MV-4-11 (cell line): ENCODE measurements around the gene SYNE1.

Source experiments
- DNase-seq: peaks from one replicate; lab custom pipeline; 2025; lab: John Stamatoyannopoulos, UW

SYNE1 gene

DNA sequence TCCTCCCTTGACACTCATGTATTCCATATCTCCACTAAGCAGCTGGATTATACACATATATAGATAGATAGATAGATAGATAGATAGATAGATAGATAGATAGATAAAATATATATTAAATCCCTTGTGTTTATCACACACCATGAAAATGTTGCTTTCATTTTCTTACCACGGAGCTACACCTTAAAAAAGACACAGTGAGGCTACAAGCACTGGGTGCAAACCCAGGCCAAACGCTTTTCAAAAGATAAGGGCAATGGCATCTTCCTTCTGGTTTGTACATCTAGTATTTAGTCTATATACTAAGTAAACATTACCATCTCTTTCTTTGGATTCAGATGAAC lies 452.6 kb downstream of the SYNE1 start:
- DNase-seq, result no peak

DNA sequence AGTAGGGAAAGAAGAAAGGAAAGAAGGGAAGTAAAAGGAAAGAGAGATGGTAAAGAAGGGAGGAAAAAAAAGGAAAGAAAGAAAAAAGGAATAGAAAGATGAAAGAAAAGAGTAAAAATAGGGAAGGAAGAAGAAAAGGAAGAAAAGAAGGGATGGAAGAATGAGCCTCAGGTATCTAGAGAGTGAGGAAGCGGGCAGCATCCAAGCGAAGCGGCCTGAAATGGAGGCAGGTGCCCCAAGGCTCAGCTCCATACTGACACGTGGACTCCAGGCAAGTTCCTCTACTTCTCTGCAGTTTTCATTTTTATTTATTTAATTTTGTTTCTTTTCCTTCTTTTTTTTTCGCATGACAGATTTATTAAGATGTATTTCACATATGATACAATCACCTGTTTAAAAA lies 456.6 kb downstream of the SYNE1 start:
- no peak for DNase-seq

DNA sequence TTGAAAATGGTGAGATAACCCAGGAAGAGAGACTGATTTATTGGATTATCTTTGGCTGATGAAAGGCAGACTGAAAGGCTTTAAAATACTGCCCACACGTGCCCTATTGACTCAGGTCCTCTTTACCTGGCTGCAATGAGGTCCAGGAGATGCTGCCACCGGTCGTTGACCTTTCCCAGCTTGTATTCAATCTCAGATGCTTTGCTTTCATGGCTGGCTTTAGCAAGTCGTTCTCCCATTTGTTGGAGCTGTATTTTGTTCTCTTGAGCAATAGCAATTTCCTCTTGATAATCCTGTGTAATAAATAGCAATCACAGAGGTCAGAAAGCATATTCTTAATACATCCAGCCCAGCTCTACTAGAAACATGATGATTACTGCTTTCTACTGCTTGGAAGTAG lies 460.9 kb downstream of the SYNE1 start:
- DNase-seq, result no peak

DNA sequence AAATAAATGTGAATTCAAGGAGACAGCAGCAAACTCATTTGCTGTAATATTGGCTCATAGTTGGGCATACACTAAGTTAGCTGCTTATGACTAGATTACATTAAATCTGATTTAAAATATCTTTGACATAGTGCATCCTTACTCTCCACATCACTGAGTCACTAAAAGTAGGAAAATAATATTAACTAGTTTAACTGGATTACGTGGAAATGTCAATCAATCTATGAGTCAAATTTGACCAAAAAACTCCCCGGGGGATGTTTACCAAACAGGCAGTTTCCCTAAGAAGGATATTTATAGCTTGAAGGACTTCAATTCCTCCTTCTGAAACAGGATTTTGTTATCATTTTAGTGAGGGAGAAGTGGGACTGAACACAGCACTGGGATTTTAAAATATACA lies 463.2 kb downstream of the SYNE1 start:
- DNase-seq, result no peak

DNA sequence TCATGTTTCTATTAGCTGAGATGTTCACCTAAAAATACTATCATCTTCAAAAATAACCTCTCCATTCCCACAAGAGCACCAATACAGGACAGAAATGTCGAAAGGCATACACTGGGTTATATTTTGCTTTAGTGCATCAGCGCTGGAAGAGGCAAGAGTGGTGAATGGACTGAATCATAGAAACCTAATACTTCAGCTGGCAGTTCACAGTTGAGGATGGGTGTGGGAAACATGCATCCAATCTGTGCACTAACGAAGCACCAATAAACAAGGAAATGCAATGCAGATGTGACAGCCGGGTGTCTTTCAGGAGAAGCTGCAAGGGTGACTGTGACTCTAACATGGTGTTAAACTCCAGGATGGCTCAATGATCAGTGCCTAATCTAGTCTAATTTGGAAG lies 463.8 kb downstream of the SYNE1 start:
- no peak for DNase-seq

DNA sequence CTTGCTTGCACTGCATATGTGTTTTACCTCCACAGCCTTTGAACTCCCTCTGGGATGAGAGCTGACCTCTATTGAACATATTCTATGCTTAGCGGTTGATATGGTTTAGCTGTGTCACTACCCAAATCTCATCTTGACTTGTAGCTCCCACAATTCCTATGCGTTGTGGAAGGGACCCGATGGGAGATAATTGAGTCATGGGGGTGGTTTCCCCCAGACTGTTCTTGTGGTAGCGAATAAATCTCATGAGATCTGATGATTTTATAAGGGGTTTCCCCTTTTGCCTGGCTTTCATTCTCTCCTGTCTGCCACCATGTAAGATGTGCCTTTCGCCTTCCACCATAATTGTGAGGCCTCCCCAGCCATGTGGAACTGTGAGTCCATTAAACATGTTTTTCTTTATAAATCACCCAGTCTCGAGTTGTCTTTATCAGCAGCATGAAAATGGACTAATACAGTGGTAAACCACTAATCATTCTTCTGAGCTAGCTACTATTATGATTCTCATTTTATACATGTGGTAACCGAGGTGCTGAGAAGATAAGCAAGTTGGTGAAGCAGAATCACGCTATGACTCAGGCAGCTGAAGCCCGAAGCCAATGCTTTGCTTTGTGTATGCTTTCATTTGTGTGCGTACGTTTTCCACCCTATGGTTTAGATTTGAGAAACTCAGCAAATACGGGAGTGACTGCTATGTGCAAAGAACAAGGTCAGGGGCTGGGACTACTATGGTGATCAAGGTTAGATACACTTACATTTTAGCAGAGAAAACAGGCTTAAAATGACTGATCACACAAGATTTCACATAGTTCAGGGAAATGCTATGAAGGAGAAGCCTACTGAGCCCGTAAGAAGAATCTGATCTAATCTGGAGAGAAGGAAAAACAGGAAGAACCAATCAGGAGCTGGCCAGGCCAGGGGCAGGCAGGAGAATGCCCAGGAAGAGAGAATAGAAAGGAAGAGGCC lies 466.2 kb downstream of the SYNE1 start:
- DNase-seq, result no peak

DNA sequence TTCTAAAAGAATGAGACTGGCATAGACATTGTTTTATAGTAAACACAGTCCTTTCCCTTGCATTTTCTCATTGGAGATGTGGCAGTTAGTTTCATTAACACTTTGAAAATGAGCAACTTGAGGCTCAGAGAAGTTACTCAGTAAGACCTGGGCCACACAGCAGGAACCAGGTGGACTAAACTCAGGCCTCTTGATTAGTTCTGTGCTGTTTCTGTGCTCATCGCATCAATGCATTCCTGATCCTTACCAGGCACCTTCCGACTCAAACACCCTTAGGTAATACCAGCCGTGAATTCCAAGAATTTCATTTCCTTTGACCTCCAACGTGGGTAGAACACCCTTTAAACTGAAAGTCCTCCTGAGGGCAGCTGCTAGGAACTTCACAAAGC lies 466.9 kb downstream of the SYNE1 start:
- DNase-seq, result no peak

DNA sequence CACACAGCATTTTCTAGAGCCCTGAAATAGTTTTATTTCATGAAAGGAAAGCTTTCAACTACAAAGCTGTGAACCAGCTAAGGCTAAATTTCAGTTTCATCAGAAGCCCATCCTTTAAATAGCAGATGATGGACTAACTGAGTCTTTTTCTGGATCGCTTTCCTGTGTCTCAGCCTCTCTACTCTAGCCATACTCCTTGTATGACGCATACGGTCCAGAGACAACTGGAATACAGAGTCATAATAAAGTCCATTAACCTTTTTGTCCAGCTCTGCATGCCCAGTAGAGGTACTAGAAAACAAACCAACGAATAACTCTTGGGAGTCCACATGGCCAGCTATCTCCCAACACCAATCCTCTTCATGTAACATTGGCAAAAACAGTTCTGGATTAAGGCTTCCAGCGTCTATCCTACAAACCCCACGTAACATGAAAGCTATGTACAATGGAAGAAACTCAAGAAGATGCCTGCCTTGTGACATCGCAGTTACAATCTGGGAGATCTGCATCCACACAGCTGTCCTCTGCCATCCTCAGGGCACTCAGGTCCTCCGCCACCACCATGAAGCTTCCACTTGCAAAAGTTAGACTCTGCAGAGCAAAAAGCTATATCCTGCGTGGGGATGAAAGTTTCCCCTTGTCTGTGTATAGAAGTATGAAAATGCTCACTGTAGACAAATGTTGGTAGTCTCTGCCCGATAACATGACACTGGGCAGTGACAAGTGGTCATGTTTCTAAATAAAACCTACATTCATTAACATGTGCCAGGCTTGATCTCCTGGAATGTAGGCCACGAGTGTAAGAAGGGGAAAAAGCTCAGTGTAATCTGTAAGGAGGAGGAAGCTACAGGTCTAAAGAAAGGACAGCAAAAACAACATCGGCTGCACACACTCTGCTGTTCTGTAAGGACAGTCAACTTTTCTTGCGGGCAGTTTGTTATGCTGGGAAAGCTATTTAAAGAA lies 469.2 kb downstream of the SYNE1 start:
- no peak for DNase-seq

DNA sequence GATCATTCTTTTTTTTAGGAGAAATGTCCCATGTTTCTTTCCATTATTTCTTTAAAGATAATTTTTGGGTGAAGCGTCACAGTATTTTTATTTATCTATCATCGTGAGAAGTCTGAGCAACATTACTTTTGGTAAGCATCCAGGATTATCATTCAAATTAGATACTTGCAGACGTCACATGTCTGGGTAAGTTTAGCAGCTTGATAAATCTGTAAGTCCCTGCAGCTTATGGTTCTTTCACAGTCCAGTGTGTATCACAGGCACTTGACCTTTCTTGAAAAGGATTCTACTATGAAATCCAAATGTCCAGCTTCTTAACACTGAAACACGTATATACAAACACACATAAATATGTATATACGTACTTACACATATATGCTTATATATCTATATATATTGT lies 470.3 kb downstream of the SYNE1 start:
- DNase-seq, result no peak

DNA sequence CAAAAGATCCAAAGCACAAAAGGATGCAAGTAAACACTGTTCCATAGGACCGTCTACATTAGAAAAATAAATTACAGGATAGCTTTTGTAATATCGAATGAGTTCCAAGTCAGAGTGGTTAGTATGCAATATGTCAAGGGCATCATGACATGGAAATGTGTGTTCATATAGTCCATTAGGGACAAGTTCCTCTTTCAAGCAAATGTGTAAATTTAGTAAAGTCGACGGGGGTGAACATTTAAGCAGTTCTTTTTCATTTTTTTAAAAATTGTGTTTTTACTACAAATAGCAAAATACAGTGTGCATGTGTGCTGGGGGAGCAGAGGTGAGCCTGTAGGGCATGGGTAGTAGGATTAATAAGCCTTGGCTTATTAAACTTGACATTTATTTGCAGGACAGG lies 470.7 kb downstream of the SYNE1 start:
- peak; percentile 1 for DNase-seq

DNA sequence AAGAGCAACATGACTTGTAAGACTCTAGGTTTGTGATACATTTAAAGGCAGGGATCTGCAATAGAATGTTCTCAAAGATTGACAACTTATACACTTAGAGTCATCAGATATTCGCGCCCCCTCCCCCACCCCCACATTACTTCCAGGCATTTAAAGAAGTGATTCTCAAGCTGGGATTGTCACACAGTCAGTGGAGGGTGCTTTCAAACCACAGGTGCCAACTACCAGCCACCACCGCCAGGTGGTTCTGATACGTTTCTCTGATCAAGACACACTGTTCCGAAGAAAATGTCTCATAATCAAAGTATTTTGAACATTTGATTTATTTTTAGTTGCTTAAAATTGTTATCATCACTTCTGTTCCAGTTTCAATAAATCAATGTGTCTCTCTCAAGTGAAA lies 472.2 kb downstream of the SYNE1 start:
- DNase-seq, result no peak

DNA sequence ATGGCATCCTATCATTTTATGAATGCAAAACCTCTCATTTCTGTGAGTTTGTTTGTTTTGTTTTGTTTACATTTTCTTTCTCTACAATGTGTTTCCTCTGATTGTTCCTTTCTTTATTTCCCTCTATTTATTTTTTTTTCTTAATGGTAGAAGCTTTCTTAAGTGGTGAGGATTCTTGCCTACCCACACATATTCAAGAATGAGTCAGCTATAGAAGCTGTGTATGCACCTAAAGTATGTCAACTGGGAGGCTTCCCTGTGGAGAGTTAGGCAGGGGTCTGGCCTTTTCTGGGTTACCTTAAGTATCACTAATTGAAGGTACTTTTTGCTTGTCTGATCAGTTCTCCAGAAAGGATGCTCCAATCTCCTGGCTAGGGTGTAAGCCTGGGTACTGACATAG lies 475.7 kb downstream of the SYNE1 start:
- no peak for DNase-seq

DNA sequence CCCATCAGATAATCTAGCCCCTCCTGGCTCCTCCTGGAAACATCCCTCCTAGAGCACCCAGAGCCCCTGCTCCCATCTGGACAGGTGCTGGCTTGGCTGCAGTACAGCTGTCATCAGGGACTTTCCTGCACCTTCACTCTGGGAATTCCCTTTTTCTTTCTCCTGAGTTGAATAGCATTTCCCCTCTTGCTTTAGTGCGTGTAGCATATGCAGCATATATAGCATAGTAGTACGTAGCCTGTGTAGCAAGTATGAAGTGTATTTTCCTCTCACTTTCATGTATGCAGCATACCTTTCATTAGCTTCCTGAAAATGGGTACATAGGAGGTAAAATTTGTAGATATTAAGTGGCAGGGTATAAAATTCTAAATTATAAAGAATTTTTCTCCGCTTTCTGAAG lies 476.8 kb downstream of the SYNE1 start:
- no peak for DNase-seq

DNA sequence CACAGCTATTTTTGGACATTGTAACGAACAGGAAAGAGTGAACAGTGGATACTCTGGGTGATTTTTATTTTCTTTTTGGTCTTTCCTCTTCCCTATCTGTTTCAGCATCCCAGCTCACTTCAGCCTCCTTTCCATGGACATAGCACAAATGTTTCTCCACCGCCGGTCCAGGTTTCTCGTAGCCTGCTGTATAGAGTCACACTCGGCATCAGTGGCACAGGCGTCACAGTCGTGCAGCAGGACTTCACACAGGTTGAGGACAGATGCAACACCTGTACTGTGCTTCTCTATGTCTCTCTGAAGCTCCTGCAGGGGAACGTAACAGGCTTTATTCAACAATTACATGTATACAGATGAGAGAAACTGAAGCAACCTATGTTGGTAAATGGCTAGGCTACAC lies 481.4 kb downstream of the SYNE1 start:
- DNase-seq, result no peak

DNA sequence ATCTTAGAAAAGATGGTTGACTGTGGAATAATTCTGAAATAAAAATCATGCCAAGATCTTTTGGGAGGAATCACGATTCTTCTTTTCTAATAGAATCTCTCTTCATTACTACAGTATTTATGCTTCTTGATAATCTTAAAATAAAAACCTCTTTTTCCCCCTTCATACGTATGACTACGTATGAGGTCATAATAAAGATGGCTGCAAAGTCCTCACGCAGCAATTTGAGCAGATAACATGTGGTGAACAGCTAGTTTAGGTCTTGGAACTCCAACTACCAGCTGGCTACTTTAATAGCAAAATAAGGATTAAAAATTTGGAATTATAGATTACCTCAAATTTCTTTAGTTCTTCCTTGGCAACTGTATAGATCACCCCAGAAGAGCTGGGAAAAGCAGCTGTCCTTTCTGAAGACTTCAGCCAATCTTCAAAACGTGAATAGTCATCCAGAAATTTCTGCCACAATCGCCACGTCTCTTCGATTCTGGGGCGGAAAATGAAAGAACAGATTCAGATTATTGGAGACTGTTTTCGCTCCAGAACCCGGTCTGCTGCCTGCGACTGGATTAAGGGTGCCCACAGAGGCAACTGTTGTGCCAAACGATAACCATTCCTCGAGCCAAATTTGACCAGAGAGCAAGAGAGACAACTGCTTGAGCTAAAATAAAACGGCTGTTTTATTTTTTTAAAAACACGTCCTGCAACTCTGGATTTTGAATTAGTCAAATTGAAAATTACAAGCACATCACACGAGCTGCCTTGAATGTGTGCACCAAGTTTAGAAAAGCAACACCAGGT lies 482.4 kb downstream of the SYNE1 start:
- DNase-seq, result no peak

DNA sequence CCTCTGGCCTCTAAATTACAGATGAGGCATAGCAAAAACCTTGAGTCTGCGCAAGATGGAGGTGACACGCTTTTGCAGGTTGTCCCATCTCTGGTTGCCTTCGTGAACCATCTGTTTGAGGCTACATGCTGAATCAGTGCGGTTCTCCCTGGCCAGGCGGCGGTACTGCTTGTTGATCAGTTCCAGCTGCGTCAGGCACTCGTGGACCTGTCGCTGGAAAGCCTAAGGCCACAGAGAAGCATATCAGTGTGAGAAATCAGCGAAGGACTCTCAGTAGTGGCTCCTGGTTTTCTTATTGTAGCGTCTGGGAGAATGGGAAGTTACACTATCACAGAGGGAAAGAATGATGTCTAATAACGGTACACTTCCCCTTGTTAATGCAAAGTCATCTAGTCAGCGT lies 485.2 kb downstream of the SYNE1 start:
- no peak for DNase-seq

DNA sequence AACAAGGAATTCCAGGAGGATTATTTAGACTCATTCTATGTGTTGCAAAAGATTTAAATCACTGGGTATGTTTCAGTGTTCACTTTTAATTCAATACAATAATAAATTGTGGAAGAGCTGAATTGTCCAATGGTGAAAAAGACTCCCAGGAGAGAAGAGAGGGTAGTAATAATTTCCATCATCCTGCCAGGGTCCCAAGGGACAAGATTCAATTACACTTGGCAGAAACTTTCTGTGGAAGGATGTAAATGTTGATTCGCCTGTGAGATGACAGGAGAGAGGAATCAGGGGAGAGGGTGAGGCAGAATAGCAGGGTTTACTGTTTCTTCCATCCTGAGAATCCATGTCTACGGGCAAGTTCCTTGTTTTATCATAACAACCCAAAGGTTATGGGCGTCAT lies 487.0 kb downstream of the SYNE1 start:
- no peak for DNase-seq

DNA sequence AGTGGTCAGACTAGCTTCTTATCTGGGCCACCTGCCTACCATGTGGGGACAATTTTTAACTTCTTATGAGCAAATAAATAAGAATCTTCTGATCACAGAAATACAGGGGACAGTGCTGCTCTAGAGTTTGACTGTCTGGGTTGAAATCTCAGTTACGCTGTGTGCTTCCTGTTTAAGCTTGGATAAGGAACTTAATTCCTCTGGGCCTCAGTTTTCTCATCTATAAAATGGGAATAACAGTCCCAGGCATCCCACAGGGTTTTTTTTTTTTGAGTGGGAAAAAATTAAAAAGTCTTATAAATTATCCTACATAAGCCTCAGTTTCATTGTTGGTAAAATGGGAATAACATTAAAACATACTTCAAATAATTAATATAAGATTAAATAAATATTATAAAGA lies 488.8 kb downstream of the SYNE1 start:
- no peak for DNase-seq

DNA sequence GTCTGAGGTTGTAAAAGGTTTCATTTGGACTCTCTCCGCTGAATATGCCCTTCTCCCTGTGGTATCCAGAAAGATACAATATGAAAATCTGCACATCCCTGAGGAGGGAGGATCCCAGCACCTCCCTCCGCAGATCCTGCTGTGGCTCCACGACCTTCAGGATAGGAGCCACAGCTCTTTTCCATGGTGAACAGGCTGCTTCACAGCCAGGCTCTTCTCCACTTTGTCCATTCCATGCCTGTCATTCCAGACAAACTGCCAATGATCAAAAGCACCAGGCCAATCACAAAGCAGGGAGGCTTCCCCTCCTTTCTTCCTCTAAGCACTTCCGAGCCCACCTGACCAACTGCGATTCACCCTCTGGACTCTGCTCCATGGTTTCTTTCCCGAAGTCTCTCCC lies 489.9 kb downstream of the SYNE1 start:
- no peak for DNase-seq

DNA sequence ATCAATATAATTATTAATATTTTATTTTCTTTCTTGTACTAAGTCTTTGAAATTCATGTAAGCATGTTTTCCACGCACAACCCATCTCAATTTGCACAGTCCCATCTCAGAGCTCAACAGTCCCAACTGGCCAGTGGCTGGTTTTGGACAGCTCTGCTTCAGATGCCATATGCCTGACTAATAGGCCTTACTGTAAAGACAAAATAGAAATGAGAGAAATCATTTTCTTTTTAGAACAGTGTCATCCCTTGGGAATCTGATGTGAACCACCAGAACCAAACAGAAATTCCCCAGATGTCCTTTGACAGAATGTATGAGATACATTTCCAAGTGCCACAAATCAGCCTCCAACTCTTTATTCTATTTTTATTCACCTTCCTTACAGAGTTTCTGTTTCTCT lies 490.8 kb downstream of the SYNE1 start:
- DNase-seq, result no peak

DNA sequence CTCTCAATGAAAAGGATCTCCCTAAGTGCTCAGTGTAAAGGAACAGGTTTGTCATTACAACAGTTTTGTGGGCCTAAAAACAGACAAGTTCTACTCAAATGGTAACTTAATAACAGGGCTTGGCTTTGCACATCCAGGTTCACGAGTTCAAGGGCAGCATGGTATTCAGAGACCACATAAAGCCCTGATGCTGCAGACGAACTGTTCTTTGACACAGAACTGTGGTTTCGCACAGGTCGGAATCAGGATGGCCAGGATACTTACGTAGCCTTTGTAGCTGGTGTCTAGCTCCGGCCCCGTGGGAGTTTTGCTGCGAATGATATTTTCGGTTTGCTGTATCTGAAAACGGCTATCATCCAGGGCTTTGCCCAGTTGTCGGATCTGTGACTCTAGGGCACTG lies 493.8 kb downstream of the SYNE1 start:
- no peak for DNase-seq

DNA sequence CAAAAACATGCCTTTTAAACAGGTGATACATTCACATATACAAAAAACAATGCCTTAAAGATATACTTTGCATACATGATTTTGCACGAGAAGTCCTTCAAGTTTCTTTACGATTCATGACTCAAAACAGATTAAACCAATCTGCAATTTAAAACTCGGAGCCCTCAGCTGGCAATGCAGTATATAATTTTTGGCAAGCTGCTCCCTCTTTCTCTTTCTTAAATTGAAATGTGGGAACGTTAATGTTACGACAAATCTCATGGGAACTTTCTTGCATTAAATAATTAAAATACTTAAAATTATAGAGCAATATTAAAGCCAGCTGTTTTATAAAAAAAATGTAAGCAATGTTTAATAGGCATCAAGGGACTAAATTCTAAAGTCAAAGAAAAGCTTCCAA lies 495.1 kb downstream of the SYNE1 start:
- DNase-seq, result no peak
